ENCODE results near the gene ADGRA1. TPM values are rescaled to one million over a fixed set of nuclear protein-coding genes. Genes with fewer than 3 reads are reported as not detected.

ADGRA1 gene
- total and polyA plus RNA-seq, 2 experiments from 2014 or later: 0.23 to 0.52 TPM

DNA sequence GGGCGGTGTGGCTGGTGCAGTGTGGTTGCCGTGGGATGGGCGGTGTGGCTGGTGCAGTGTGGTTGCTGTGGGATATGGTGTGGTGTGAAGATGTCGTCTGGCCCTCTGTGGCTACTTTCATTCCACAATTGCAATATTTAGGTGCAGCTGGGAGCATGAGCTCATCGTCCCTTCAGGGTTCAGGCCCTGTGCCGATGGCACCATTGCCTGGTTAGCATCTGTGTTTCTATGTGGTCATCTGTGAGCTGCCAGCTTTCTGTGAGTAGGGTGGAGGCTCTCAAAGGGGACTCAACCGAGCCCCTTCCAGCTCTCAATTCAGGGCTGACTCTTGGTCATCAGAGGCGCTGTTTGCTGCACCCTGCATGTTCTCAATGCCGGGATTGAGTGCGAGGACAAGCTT lies 3.6 kb downstream of the ADGRA1 start:
- Mint-ChIP-seq H3K4me3 (no peak overlapping the region), H3K36me3 (ENCODE audit: low read depth) (no peaks in the 10 kb centered on the region; the same call in 2 of the 3 replicates), H3K27me3 (ENCODE audit: insufficient read depth, low read depth, poor library complexity) (peaks cover 40% of the 10 kb centered on the region), H3K4me1 (peaks cover 2% of the 10 kb centered on the region; the same call in 2 of the 3 replicates), H3K9me3 (no peaks in the 10 kb centered on the region), H3K27ac (no peak overlapping the region)
- Histone ChIP-seq H3K27me3 (ENCODE audit: insufficient read depth) (peaks cover 35% of the 10 kb centered on the region), H3F3A (replicated peaks; ENCODE audit: low read depth) (0 out of 2 replicates have a peak, but pooled peaks cover 4% of the 10 kb centered on the region), H3K36me3 (ENCODE audit: insufficient read depth) (no peaks in the 10 kb centered on the region), H3K9me2 (ENCODE audit: insufficient read depth) (no peaks in the 10 kb centered on the region), H3K27ac (ENCODE audit: low read depth) (no peak overlapping the region), H2AFZ (no peak overlapping the region), H3K4me3 (no peak overlapping the region), H3K4me1 (ENCODE audit: insufficient read depth) (no peaks in the 10 kb centered on the region), H3K79me2 (replicated peaks; ENCODE audit: insufficient read depth) (no peaks in the 10 kb centered on the region), H3K4me2 (no peak overlapping the region), H4K20me1 (replicated peaks; ENCODE audit: insufficient read depth) (no peaks in the 10 kb centered on the region)
- TF ChIP-seq CREB1 (CRISPR knock-in tag; IDR thresholded peaks at IDR 0.05; ENCODE audit: low read depth) (no peak), JUNB (IDR thresholded peaks at IDR 0.05; ENCODE audit: unreplicated experiment) (no peak), EZH2phosphoT487 (IDR thresholded peaks at IDR 0.05; ENCODE audit: unreplicated experiment) (no peak), STAT1 (IDR thresholded peaks at IDR 0.05; ENCODE audit: unreplicated experiment) (no peak), ZNF331 (CRISPR knock-in tag; IDR thresholded peaks at IDR 0.05; ENCODE audit: low read depth) (no peak), EZH2 (IDR thresholded peaks at IDR 0.05; ENCODE audit: low read depth, unreplicated experiment) (no peak), ZNF114 (CRISPR knock-in tag; IDR thresholded peaks at IDR 0.05) (no peak)
- TF ChIP-seq, protein P1, sequence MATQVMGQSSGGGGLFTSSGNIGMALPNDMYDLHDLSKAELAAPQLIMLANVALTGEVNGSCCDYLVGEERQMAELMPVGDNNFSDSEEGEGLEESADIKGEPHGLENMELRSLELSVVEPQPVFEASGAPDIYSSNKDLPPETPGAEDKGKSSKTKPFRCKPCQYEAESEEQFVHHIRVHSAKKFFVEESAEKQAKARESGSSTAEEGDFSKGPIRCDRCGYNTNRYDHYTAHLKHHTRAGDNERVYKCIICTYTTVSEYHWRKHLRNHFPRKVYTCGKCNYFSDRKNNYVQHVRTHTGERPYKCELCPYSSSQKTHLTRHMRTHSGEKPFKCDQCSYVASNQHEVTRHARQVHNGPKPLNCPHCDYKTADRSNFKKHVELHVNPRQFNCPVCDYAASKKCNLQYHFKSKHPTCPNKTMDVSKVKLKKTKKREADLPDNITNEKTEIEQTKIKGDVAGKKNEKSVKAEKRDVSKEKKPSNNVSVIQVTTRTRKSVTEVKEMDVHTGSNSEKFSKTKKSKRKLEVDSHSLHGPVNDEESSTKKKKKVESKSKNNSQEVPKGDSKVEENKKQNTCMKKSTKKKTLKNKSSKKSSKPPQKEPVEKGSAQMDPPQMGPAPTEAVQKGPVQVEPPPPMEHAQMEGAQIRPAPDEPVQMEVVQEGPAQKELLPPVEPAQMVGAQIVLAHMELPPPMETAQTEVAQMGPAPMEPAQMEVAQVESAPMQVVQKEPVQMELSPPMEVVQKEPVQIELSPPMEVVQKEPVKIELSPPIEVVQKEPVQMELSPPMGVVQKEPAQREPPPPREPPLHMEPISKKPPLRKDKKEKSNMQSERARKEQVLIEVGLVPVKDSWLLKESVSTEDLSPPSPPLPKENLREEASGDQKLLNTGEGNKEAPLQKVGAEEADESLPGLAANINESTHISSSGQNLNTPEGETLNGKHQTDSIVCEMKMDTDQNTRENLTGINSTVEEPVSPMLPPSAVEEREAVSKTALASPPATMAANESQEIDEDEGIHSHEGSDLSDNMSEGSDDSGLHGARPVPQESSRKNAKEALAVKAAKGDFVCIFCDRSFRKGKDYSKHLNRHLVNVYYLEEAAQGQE (IDR thresholded peaks at IDR 0.05; ENCODE audit: unreplicated experiment): no peak
- TF ChIP-seq, protein P2, sequence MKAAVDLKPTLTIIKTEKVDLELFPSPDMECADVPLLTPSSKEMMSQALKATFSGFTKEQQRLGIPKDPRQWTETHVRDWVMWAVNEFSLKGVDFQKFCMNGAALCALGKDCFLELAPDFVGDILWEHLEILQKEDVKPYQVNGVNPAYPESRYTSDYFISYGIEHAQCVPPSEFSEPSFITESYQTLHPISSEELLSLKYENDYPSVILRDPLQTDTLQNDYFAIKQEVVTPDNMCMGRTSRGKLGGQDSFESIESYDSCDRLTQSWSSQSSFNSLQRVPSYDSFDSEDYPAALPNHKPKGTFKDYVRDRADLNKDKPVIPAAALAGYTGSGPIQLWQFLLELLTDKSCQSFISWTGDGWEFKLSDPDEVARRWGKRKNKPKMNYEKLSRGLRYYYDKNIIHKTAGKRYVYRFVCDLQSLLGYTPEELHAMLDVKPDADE (IDR thresholded peaks at IDR 0.05): no peak
- TF ChIP-seq, protein P3, sequence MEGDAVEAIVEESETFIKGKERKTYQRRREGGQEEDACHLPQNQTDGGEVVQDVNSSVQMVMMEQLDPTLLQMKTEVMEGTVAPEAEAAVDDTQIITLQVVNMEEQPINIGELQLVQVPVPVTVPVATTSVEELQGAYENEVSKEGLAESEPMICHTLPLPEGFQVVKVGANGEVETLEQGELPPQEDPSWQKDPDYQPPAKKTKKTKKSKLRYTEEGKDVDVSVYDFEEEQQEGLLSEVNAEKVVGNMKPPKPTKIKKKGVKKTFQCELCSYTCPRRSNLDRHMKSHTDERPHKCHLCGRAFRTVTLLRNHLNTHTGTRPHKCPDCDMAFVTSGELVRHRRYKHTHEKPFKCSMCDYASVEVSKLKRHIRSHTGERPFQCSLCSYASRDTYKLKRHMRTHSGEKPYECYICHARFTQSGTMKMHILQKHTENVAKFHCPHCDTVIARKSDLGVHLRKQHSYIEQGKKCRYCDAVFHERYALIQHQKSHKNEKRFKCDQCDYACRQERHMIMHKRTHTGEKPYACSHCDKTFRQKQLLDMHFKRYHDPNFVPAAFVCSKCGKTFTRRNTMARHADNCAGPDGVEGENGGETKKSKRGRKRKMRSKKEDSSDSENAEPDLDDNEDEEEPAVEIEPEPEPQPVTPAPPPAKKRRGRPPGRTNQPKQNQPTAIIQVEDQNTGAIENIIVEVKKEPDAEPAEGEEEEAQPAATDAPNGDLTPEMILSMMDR (conservative IDR thresholded peaks at IDR 0.05; ENCODE audit: low read depth in 2 of 2): no peak
- DNase-seq (ENCODE audit: low spot score) (no peak), ATAC-seq (no peak)
